ENCODE results near the gene HLA-A. TPM values are rescaled to one million over a fixed set of nuclear protein-coding genes. Genes with fewer than 3 reads are reported as not detected.

The HLA-A gene
- total RNA-seq, 1 donor from 2014 or later = 187 TPM

GRCh38 chr6:29908341-29908662 is 34.0 kb upstream of the HLA-A start:
- H3K4me1 Mint-ChIP-seq (ENCODE audit: low read depth) = no peaks in the 10 kb centered on the region
- H3K9me3 Mint-ChIP-seq (ENCODE audit: low read depth) = no peaks in the 10 kb centered on the region

GRCh38 chr6:29908710-29909109 is 33.6 kb upstream of the HLA-A start:
- Mint-ChIP-seq H3K36me3 (ENCODE audit: low read depth) (peaks cover 1% of the 10 kb centered on the region), H3K27ac (ENCODE audit: unreplicated experiment) (no peak overlapping the region), H3K4me1 (ENCODE audit: low read depth) (no peaks in the 10 kb centered on the region), H3K4me3 (ENCODE audit: unreplicated experiment) (no peak overlapping the region), H3K9me3 (ENCODE audit: low read depth) (no peaks in the 10 kb centered on the region), H3K27me3 (ENCODE audit: low read depth) (peaks cover 62% of the 10 kb centered on the region)
- no peak for DNase-seq (ENCODE audit: low spot score)
- TF ChIP-seq CTCF (IDR thresholded peaks at IDR 0.05) = no peak

More at GRCh38 chr6:29908341-29908662, 34.0 kb upstream of the HLA-A start:
- no peak overlapping the region for H3K4me3 Mint-ChIP-seq (ENCODE audit: unreplicated experiment)
- no peak for DNase-seq (ENCODE audit: low spot score)
- H3K27ac Mint-ChIP-seq (ENCODE audit: unreplicated experiment) = no peak overlapping the region
- no peak for TF ChIP-seq CTCF (IDR thresholded peaks at IDR 0.05)
- H3K27me3 Mint-ChIP-seq (ENCODE audit: low read depth) = peaks cover 63% of the 10 kb centered on the region
- peaks cover 1% of the 10 kb centered on the region for H3K36me3 Mint-ChIP-seq (ENCODE audit: low read depth)

- no peak for DNase-seq (ENCODE audit: low spot score)
- Mint-ChIP-seq H3K27me3 (ENCODE audit: low read depth) (peaks cover 59% of the 10 kb centered on the region), H3K4me1 (ENCODE audit: low read depth) (no peaks in the 10 kb centered on the region), H3K36me3 (ENCODE audit: low read depth) (peaks cover 1% of the 10 kb centered on the region), H3K9me3 (ENCODE audit: low read depth) (no peaks in the 10 kb centered on the region), H3K4me3 (ENCODE audit: unreplicated experiment) (no peak overlapping the region), H3K27ac (ENCODE audit: unreplicated experiment) (no peak overlapping the region)
- no peak for TF ChIP-seq CTCF (IDR thresholded peaks at IDR 0.05)
Measured at GRCh38 chr6:29909985-29910384, 32.3 kb upstream of the HLA-A start.

GRCh38 chr6:29912840-29913239 is 29.5 kb upstream of the HLA-A start:
- DNase-seq (ENCODE audit: low spot score) = no peak
- Mint-ChIP-seq H3K27ac (ENCODE audit: unreplicated experiment) (no peak overlapping the region), H3K36me3 (ENCODE audit: low read depth) (no peaks in the 10 kb centered on the region), H3K27me3 (ENCODE audit: low read depth) (peaks cover 40% of the 10 kb centered on the region), H3K9me3 (ENCODE audit: low read depth) (no peaks in the 10 kb centered on the region), H3K4me3 (ENCODE audit: unreplicated experiment) (no peak overlapping the region), H3K4me1 (ENCODE audit: low read depth) (no peaks in the 10 kb centered on the region)
- no peak for TF ChIP-seq CTCF (IDR thresholded peaks at IDR 0.05)

- no peak for DNase-seq (ENCODE audit: low spot score)
- H3K27ac Mint-ChIP-seq (ENCODE audit: unreplicated experiment) = no peak overlapping the region
- H3K27me3 Mint-ChIP-seq (ENCODE audit: low read depth) = peaks cover 61% of the 10 kb centered on the region
- no peaks in the 10 kb centered on the region for H3K9me3 Mint-ChIP-seq (ENCODE audit: low read depth)
- H3K4me3 Mint-ChIP-seq (ENCODE audit: unreplicated experiment) = no peak overlapping the region
- TF ChIP-seq CTCF (IDR thresholded peaks at IDR 0.05) = no peak
- H3K4me1 Mint-ChIP-seq (ENCODE audit: low read depth) = no peaks in the 10 kb centered on the region
- peaks cover 4% of the 10 kb centered on the region for H3K36me3 Mint-ChIP-seq (ENCODE audit: low read depth)
Measured at GRCh38 chr6:29916741-29917140, 25.6 kb upstream of the HLA-A start.

Measured in chondrocyte (in vitro differentiated cells).